Right lung (tissue), 10 donors: ENCODE data around the gene ZNF845. TPM values are rescaled to one million over a fixed set of nuclear protein-coding genes. Genes with fewer than 3 reads are reported as not detected.
"Not testable (repeated sequence)": the region's sequence is repeated elsewhere in the genome, so short reads cannot be mapped to it uniquely, and the experiment has no call there.

Source experiments
- DNase-seq, 2 donors: peaks; one replicate each; pipeline ENCODE4 v3.0.0-alpha.2; 2013
- long read RNA-seq, 8 donors: transcript quantifications; one replicate each; lab custom pipeline, GENCODE V29; 2026
- polyA plus RNA-seq, 5 donors: library from polyadenylated mRNA; unstranded; fragments of 120-200 nt; gene quantifications; one replicate each; pipeline versions ENCODE4 v1.2.1 to v1.2.3, GENCODE V29; 2013; ENCODE audit warnings: inconsistent platforms in 1 of 5, low replicate concordance in 1 of 5; ENCODE audit not compliant: insufficient read length in 5 of 5, insufficient read depth in 1 of 5

ZNF845 gene
- polyA plus RNA-seq, result 10 to 100 TPM in 2 of 5 donors, 1 to 10 TPM in 3; 5.9 to 11.4 (median 8.9) TPM
- long read RNA-seq, donor 1, full-length matches to known transcripts, result 5 of 5 reads
- long read RNA-seq, donor 1, partial matches to known transcripts, result 0 of 5 reads
- long read RNA-seq, donor 1, other reads (novel, unspliced or antisense), result 0 of 5 reads
- long read RNA-seq, donor 2, full-length matches to known transcripts, result 1 of 1 reads
- long read RNA-seq, donor 2, partial matches to known transcripts, result 0 of 1 reads
- long read RNA-seq, donor 2, other reads (novel, unspliced or antisense), result 0 of 1 reads
- long read RNA-seq, donor 3, result 0 reads
- long read RNA-seq, donor 4, result 0 reads
- long read RNA-seq, donor 5, full-length matches to known transcripts, result 2 of 2 reads
- long read RNA-seq, donor 5, partial matches to known transcripts, result 0 of 2 reads
- long read RNA-seq, donor 5, other reads (novel, unspliced or antisense), result 0 of 2 reads
- long read RNA-seq, donor 6, result 0 reads
- long read RNA-seq, donor 7, result 0 reads
- long read RNA-seq, donor 8, result 0 reads

- DNase-seq, result peak; percentile 90 to 91
These were observed at the start of gene ZNF845 for GRCh38 chr19:53333463-53334449. ZNF845 (plus strand) TSS chr19:53333749; CDS start chr19:53341308, 7,559 bp downstream.

- no peak for DNase-seq
These were observed 48.5 kb upstream of the ZNF845 start for GRCh38 chr19:53285087-53285486.

GRCh38 chr19:53290758-53291549, 42.6 kb upstream of the ZNF845 start:
- DNase-seq, result no peak

- DNase-seq, result no peak
These were observed 38.6 kb upstream of the ZNF845 start for GRCh38 chr19:53294786-53295441.

GRCh38 chr19:53301341-53301740, 32.2 kb upstream of the ZNF845 start:
- DNase-seq, result not testable (repeated sequence)

- DNase-seq, result peak; percentile 18 to 35
These were observed 25.2 kb upstream of the ZNF845 start for GRCh38 chr19:53308339-53308811.

- DNase-seq, result no peak
These were observed 22.5 kb upstream of the ZNF845 start for GRCh38 chr19:53311044-53311443.

- DNase-seq, result no peak
These were observed 21.7 kb upstream of the ZNF845 start for GRCh38 chr19:53311897-53312296.

GRCh38 chr19:53328967-53329366, 4.6 kb upstream of the ZNF845 start:
- peak in 1 of 2 donors; percentile 14 for DNase-seq

- peak in 1 of 2 donors; percentile 8 for DNase-seq
These were observed 1.1 kb upstream of the ZNF845 start for GRCh38 chr19:53332484-53332883.

- DNase-seq, result peak in 1 of 2 donors; percentile 60
These were observed 485 bp upstream of the ZNF845 start for GRCh38 chr19:53333066-53333462.

GRCh38 chr19:53344403-53344802, 10.9 kb downstream of the ZNF845 start:
- not testable (repeated sequence) for DNase-seq

GRCh38 chr19:53355739-53356138, 22.2 kb downstream of the ZNF845 start:
- no peak for DNase-seq

GRCh38 chr19:53357821-53358581, 24.5 kb downstream of the ZNF845 start:
- DNase-seq, result no peak

- DNase-seq, result not testable (repeated sequence)
These were observed 26.5 kb downstream of the ZNF845 start for GRCh38 chr19:53360056-53360455.

GRCh38 chr19:53365134-53365898, 31.8 kb downstream of the ZNF845 start, which contains the start of gene ZNF525:
ZNF525 (plus strand) TSS chr19:53365705; CDS start chr19:53372282, 6,577 bp downstream.
- peak; percentile 82 to 88 for DNase-seq

- DNase-seq, result no peak
These were observed 32.4 kb downstream of the ZNF845 start for GRCh38 chr19:53365899-53366493.

GRCh38 chr19:53372196-53372595, 38.6 kb downstream of the ZNF845 start:
- DNase-seq, result no peak
